B cell (primary cell): Measurements from ENCODE around the gene ZNF764. TPM values are rescaled to one million over a fixed set of nuclear protein-coding genes. Genes with fewer than 3 reads are reported as not detected.

Source experiments
- ATAC-seq: fragments of 200-7000 bp; cut with Tn5 transposase; one replicate; pipeline ENCODE4 v1.10.0; 2021; ENCODE audit warnings: low read depth, mild to moderate bottlenecking, moderate number of reproducible peaks, moderate library complexity
- CTCF ChIA-PET: fragments of 350-600 bp; sonication (Branson Sonifier 250); formaldehyde crosslinking; loops from one replicate; lab custom pipeline; 2021; ENCODE audit warnings: antibody characterized with exemption, inconsistent platforms; lab: Charles Lee
- POLR2A ChIA-PET: fragments of 350-600 bp; sonication (Branson Sonifier 250); formaldehyde crosslinking; loops from one replicate; lab custom pipeline; 2021; ENCODE audit warnings: antibody characterized with exemption; lab: Charles Lee
- DNase-seq: peaks from one replicate; pipeline ENCODE4 v3.0.0; 2013
- H2AFZ ChIP-seq: 2 replicates; pipeline ENCODE4 v1.6.1; 2012; ENCODE audit warnings: mild to moderate bottlenecking, low read depth, low read length; ENCODE audit not compliant: insufficient read depth, poor library complexity, severe bottlenecking
- H3K27ac ChIP-seq, 2 donors: 1 replicate in 1 of 2; 2 replicates in 1 of 2; pipeline ENCODE4 v1.5.1; 2012 to 2013; ENCODE audit warnings: low read length in 2 of 2, mild to moderate bottlenecking in 2 of 2, moderate library complexity in 1 of 2
- H3K27me3 ChIP-seq, 4 experiments: fragments of 200-600 bp in 1 of 4; sonication (generic) in 1 of 4; replicated peaks in 1 of 4; 1 replicate in 2 of 4; 2 replicates in 2 of 4; pipeline versions ENCODE4 v1.6.1 to v1.7.0; 2013 to 2016; ENCODE audit warnings: low read length in 3 of 4, mild to moderate bottlenecking in 2 of 4, mixed read lengths in 1 of 4, moderate library complexity in 1 of 4; ENCODE audit not compliant: insufficient read depth in 4 of 4, control insufficient read depth in 3 of 4; ENCODE audit errors: control extremely low read depth in 1 of 4
- H3K36me3 ChIP-seq, 2 experiments: replicated peaks in 1 of 2; 1 replicate in 1 of 2; 2 replicates in 1 of 2; pipeline versions ENCODE4 v1.6.1 to v1.7.1; 2013; ENCODE audit warnings: low read length in 1 of 2; ENCODE audit not compliant: insufficient read depth in 2 of 2, control insufficient read depth in 1 of 2; ENCODE audit errors: control extremely low read depth in 1 of 2, extremely low read depth in 1 of 2
- H3K4me1 ChIP-seq, 2 donors: fragments of 200-600 bp in 1 of 2; sonication (generic) in 1 of 2; 1 replicate in 1 of 2; 2 replicates in 1 of 2; pipeline versions ENCODE4 v1.5.1 to v1.6.1; 2013 to 2017; ENCODE audit warnings: low read length in 2 of 2; ENCODE audit not compliant: control insufficient read depth in 2 of 2, insufficient read depth in 2 of 2
- H3K4me2 ChIP-seq: replicated peaks from 2 replicates; pipeline ENCODE3; 2012; ENCODE audit warnings: mild to moderate bottlenecking, low read depth, low read length; ENCODE audit not compliant: poor library complexity, severe bottlenecking
- H3K4me3 ChIP-seq, 5 experiments: fragments of 200-600 bp in 1 of 5; sonication (generic) in 1 of 5; 1 replicate in 3 of 5; 2 replicates in 2 of 5; pipeline versions ENCODE4 v1.5.1 to v1.7.0; 2011 to 2016; ENCODE audit warnings: low read length in 4 of 5, mild to moderate bottlenecking in 4 of 5, low read depth in 2 of 5, control low read depth in 1 of 5, moderate library complexity in 1 of 5; ENCODE audit not compliant: insufficient read depth in 1 of 5; ENCODE audit errors: control extremely low read depth in 1 of 5, extremely low read depth in 1 of 5
- H3K79me2 ChIP-seq: fragments of 200-600 bp; sonication (generic); one replicate; pipeline ENCODE4 v1.6.0; 2016; ENCODE audit warnings: low read length; ENCODE audit not compliant: control insufficient read depth, insufficient read depth
- H3K9ac ChIP-seq: fragments of 200-600 bp; sonication (generic); 2 replicates; pipeline ENCODE4 v1.6.1; 2017; ENCODE audit warnings: mild to moderate bottlenecking, low read length, moderate library complexity
- H3K9me3 ChIP-seq, 3 donors: one replicate each; pipeline versions ENCODE4 v1.6.1 to v1.7.1; 2013; ENCODE audit warnings: low read length in 2 of 3; ENCODE audit not compliant: control insufficient read depth in 2 of 3, insufficient read depth in 1 of 3; ENCODE audit errors: control extremely low read depth in 1 of 3
- H4K20me1 ChIP-seq: 2 replicates; pipeline ENCODE4 v1.6.0; 2012; ENCODE audit warnings: mild to moderate bottlenecking, low read length; ENCODE audit not compliant: insufficient read depth, control insufficient read depth, poor library complexity, severe bottlenecking
- H3K27ac Mint-ChIP-seq: one replicate; pipeline ENCODE4 v1.8.0; 2021; ENCODE audit warnings: mixed read lengths
- H3K27me3 Mint-ChIP-seq: one replicate; pipeline ENCODE4 v1.8.0; 2021; ENCODE audit warnings: mixed read lengths
- H3K4me1 Mint-ChIP-seq: one replicate; pipeline ENCODE4 v1.8.0; 2021; ENCODE audit warnings: mixed read lengths
- H3K4me3 Mint-ChIP-seq: one replicate; pipeline ENCODE4 v1.8.0; 2021; ENCODE audit warnings: mixed read lengths
- H3K9me3 Mint-ChIP-seq: one replicate; pipeline ENCODE4 v1.8.0; 2022; ENCODE audit warnings: mixed read lengths; ENCODE audit not compliant: insufficient read depth
- CTCF ChIP-seq: fragments of 200-600 bp; IDR thresholded peaks from one replicate; pipeline ENCODE4 v1.8.0; 2022; ENCODE audit warnings: antibody characterized with exemption, mild to moderate bottlenecking
- EZH2 ChIP-seq: IDR thresholded peaks from 2 replicates; pipeline ENCODE4 v1.6.1; 2012; ENCODE audit warnings: borderline replicate concordance, low read depth, mild to moderate bottlenecking, moderate library complexity, low read length; ENCODE audit not compliant: insufficient read depth, poor library complexity, severe bottlenecking
- WGBS: methylation state at CpG from one replicate; pipeline ENCODE4 v1.1.5; 2013; ENCODE audit warnings: missing lambda C conversion rate; ENCODE audit not compliant: insufficient coverage; 5-methylcytosine and 5-hydroxymethylcytosine counted together
- intact Hi-C: fragments of 100-400 bp; cut with micrococcal nuclease; formaldehyde crosslinking; loops from one replicate; pipeline ENCODE4 v1.10.0; 2022
- polyA plus RNA-seq: library from polyadenylated mRNA; depleted of rRNA; stranded (reverse); fragments of >200 nt; gene quantifications from 2 replicates; pipeline ENCODE4 v1.2.3, GENCODE V29; 2012
- total RNA-seq, 2 donors: library from RNA; stranded (reverse); fragments of 120-200 nt in 1 of 2; gene quantifications; 1 replicate in 1 of 2; 2 replicates in 1 of 2; pipeline versions ENCODE4 v1.2.3 to v1.2.4, GENCODE V29; 2013 to 2022

Gene ZNF764
- total and polyA plus RNA-seq, 2 donors (not counting 1 experiment from before 2014, with no cell fraction given): 12.6 to 20.9 TPM

GRCh38 chr16:30555315-30556124, 2.7 kb downstream of the ZNF764 start:
- H3K9ac ChIP-seq: no peak overlapping the region
- H3K27ac Mint-ChIP-seq: no peak overlapping the region
- H4K20me1 ChIP-seq: no peaks in the 10 kb centered on the region
- ChIA-PET CTCF (interaction anchor here (1.0 to 1.1 kb wide), 2 partner anchors 19 to 43 kb away, joined by 3 read pairs; no protein-coding TSS in a partner anchor), POLR2A (interaction anchor here (1.0 kb wide), 1 partner anchor 21 kb away, joined by 3 read pairs; the partner anchor contains the start of gene ZNF747)
- H3K79me2 ChIP-seq: peaks cover 55% of the 10 kb centered on the region
- H3K36me3 ChIP-seq: peaks cover 0 to 17% of the 10 kb centered on the region in 2 experiments
- no peak overlapping the region for H3K4me2 ChIP-seq
- H3K4me3 Mint-ChIP-seq: peak overlapping the region; percentile 67
- H3K9me3 ChIP-seq: peaks cover 0 to 6% (median 0%) of the 10 kb centered on the region in 3 donors
- H3K4me3 ChIP-seq: no peak overlapping the region
- H3K27me3 Mint-ChIP-seq: no peaks in the 10 kb centered on the region
- 98% methylated on average over 69 of the region's 69 CpGs for WGBS
- H3K4me1 Mint-ChIP-seq: peaks cover 38% of the 10 kb centered on the region
- H3K9me3 Mint-ChIP-seq: no peaks in the 10 kb centered on the region
- no peak overlapping the region for H2AFZ ChIP-seq
- TF ChIP-seq EZH2 (no peak), CTCF (no peak)
- H3K27ac ChIP-seq: no peak overlapping the region
- intact Hi-C loops: loop anchor here (5.0 kb wide), 1 partner anchor 902 kb away; the partner anchor contains the start of gene ARMC5
- peaks cover 10 to 24% of the 10 kb centered on the region in 2 donors for H3K4me1 ChIP-seq
- no peaks in the 10 kb centered on the region for H3K27me3 ChIP-seq
- DNase-seq (no peak), ATAC-seq (no peak)
